ENCODE measurements around the gene SLC25A17.

DNA sequence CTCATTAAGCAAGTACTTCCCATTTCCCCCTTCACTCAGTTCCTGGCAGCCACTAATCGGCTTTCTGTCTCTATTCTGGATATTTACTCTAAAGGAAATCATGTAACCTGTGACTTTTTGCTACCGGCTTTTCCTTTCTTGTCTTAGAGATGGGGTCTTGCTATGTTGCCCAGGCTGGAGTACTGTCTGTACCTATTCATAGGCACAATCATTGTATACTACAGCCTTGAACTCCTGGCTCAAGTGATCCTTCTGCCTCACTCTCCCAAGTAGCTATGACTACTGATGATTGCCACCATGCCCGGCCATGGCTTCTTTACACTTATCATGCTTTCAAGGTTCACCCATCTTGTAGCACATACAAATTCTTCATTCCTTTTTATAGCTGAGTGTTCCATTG lies 12.4 kb downstream of the SLC25A17 start:
- TF ChIP-seq POLR2AphosphoS5 (IDR thresholded peaks at IDR 0.05): no peak
- TF ChIP-seq, protein P1, sequence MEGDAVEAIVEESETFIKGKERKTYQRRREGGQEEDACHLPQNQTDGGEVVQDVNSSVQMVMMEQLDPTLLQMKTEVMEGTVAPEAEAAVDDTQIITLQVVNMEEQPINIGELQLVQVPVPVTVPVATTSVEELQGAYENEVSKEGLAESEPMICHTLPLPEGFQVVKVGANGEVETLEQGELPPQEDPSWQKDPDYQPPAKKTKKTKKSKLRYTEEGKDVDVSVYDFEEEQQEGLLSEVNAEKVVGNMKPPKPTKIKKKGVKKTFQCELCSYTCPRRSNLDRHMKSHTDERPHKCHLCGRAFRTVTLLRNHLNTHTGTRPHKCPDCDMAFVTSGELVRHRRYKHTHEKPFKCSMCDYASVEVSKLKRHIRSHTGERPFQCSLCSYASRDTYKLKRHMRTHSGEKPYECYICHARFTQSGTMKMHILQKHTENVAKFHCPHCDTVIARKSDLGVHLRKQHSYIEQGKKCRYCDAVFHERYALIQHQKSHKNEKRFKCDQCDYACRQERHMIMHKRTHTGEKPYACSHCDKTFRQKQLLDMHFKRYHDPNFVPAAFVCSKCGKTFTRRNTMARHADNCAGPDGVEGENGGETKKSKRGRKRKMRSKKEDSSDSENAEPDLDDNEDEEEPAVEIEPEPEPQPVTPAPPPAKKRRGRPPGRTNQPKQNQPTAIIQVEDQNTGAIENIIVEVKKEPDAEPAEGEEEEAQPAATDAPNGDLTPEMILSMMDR (IDR thresholded peaks at IDR 0.05): no peak
- no peak for TF ChIP-seq POLR2A (IDR thresholded peaks at IDR 0.05)
